Psoas muscle (tissue), 8 donors: ENCODE measurements around the gene FRMPD4. TPM values are rescaled to one million over a fixed set of nuclear protein-coding genes. Genes with fewer than 3 reads are reported as not detected.
"Not testable (repeated sequence)": the region's sequence is repeated elsewhere in the genome, so short reads cannot be mapped to it uniquely, and the experiment has no call there.

ENCODE experiments used
- ATAC-seq, 4 donors: fragments of 200-7000 bp; cut with Tn5 transposase; one replicate each; pipeline ENCODE4 v1.9.1; 2020; ENCODE audit warnings: moderate library complexity in 3 of 4, mild to moderate bottlenecking in 2 of 4
- DNase-seq, 2 donors: peaks; one replicate each; pipeline ENCODE4 v3.0.0-alpha.2; 2020
- H3K27ac ChIP-seq: fragments of 200-600 bp; one replicate; pipeline ENCODE4 v1.8.0; 2022
- H3K27me3 ChIP-seq, 3 donors: fragments of 200-600 bp in 1 of 3; one replicate each; pipeline versions ENCODE4 v1.6.1 to v1.8.0; 2013 to 2022; ENCODE audit warnings: low read length in 2 of 3, mild to moderate bottlenecking in 2 of 3, moderate library complexity in 1 of 3; ENCODE audit not compliant: insufficient read depth in 3 of 3
- H3K36me3 ChIP-seq, 2 donors: fragments of 200-600 bp in 1 of 2; one replicate each; pipeline versions ENCODE4 v1.6.1 to v1.8.0; 2013 to 2022; ENCODE audit warnings: low read depth in 1 of 2, mild to moderate bottlenecking in 1 of 2, moderate library complexity in 1 of 2; ENCODE audit not compliant: insufficient read depth in 1 of 2
- H3K4me1 ChIP-seq: fragments of 200-600 bp; one replicate; pipeline ENCODE4 v1.8.0; 2022
- H3K4me3 ChIP-seq: fragments of 200-600 bp; one replicate; pipeline ENCODE4 v1.8.0; 2022; ENCODE audit warnings: mild to moderate bottlenecking
- H3K9me3 ChIP-seq: fragments of 200-600 bp; one replicate; pipeline ENCODE4 v1.8.0; 2022
- WGBS, 3 donors: extraction: QIAGEN DNeasy Blood & Tissue Kit; methylation state at CpG; one replicate each; pipeline versions ENCODE4 v1.1.6 to v1.1.7; 2013; 5-methylcytosine and 5-hydroxymethylcytosine counted together
- intact Hi-C, 2 donors: fragments of 100-400 bp; cut with DNase I; formaldehyde crosslinking; loops; one replicate each; pipeline versions ENCODE4 v1.11.0 to v1.14.2; 2022
- polyA plus RNA-seq, 3 donors: library from polyadenylated mRNA; stranded (reverse); fragments of 200-250 nt; gene quantifications; one replicate each; pipeline ENCODE4 v1.2.3, GENCODE V29; 2013
- total RNA-seq, 4 donors: library from RNA; stranded (reverse); fragmentation: NEBNext Ultra II Directional in 2 of 4; extraction: Animal tissue kit (Norgen Biotek cat#: 25700) in 2 of 4; gene quantifications; one replicate each; pipeline versions ENCODE4 v1.2.1 to v1.2.4, GENCODE V29; 2021 to 2023
- TF ChIP-seq, protein P1 (sequence below): fragments of 200-600 bp; IDR thresholded peaks from one replicate; pipeline ENCODE4 v1.8.0; 2022; ENCODE audit warnings: antibody characterized with exemption
- donor health status: healthy with polysubstance abuse.
- donor health status: DM: no; HTN: no; CAD: no; lungs with moderate emphysema.
- donor health status: Bipolar disorder and iron deficiency.
- donor health status: healthy.
- donor health status: DM: yes; HTN: yes; CAD: no.
- donor health status: DM: no; HTN: no; CAD: no.
- donor health status: DM: no; HTN: no; CAD: no.
- donor health status: DM: yes; HTN: yes; CAD: no.

Gene FRMPD4
- total and polyA plus RNA-seq, 7 donors = 0.01 to 0.79 (median 0.06) TPM; not detected in 1

DNA sequence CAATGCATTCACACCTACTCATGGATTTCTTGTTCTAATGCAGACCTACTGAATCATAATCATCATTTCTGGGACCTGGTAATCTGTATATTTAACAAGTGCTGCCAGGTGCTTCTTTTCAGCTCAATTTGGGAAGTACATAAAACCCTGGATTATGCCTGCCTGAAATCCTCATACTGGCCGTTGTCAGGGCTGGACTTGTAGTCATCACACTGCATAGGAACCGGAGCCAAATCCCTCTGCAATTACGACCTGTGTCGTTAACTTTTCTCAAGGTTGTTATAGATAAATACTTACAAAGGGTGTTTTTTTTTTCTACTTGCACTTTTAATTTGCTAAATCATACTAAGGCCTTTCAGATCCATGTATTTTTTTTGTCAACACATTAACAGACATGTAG lies 358.1 kb downstream of the FRMPD4 start:
- no peaks in the 10 kb centered on the region for H3K36me3 ChIP-seq
- intact Hi-C loops = no loop called here
- no peaks in the 10 kb centered on the region for H3K9me3 ChIP-seq
- ATAC-seq = no peak
- no peak overlapping the region for H3K27ac ChIP-seq
- WGBS, 3 donors = 21 to 42% (median 34%) methylated on average over 4 of the region's 4 CpGs
- no peaks in the 10 kb centered on the region for H3K4me1 ChIP-seq
- H3K4me3 ChIP-seq = no peak overlapping the region
- no peaks in the 10 kb centered on the region for H3K27me3 ChIP-seq
- DNase-seq = no peak
- TF ChIP-seq, protein P1, sequence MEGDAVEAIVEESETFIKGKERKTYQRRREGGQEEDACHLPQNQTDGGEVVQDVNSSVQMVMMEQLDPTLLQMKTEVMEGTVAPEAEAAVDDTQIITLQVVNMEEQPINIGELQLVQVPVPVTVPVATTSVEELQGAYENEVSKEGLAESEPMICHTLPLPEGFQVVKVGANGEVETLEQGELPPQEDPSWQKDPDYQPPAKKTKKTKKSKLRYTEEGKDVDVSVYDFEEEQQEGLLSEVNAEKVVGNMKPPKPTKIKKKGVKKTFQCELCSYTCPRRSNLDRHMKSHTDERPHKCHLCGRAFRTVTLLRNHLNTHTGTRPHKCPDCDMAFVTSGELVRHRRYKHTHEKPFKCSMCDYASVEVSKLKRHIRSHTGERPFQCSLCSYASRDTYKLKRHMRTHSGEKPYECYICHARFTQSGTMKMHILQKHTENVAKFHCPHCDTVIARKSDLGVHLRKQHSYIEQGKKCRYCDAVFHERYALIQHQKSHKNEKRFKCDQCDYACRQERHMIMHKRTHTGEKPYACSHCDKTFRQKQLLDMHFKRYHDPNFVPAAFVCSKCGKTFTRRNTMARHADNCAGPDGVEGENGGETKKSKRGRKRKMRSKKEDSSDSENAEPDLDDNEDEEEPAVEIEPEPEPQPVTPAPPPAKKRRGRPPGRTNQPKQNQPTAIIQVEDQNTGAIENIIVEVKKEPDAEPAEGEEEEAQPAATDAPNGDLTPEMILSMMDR = no peak

DNA sequence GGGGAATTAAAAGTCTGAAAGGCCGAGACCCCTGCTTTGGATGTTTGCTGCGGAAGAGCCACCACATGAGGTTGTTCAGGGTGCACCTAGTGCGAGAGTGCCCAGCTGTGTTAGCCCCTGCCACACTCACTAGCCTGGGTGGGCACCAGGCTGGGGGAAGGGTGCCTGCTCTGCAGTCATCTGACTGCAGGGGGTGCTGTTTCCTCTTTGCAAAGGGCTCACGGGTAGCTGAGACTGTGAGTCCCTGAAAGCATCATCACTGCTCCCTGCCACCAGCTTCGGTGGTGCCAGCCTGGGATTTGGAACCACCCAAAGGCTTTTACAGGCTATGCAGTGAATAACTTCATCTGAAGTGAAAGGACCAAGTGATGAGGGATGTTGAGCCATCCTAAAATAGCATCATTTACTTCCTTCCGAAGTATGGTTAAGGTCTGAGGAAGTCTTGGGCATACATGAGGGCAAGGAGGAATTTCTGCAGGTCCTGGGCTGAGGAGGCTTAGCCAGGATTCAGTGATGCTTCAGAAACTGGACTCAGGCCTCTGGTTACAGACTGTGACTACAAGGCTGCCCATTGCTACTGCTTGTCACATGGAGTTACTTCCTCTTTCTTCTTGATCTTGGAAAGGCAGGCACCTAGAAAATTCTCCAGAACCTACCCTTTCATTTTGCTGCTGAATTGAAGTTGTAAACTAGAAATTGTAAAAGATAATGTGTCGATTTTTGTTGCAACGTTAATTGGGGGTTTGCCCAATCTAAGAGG lies 359.7 kb downstream of the FRMPD4 start:
- Histone ChIP-seq H3K27ac (no peak overlapping the region), H3K27me3 (no peaks in the 10 kb centered on the region), H3K36me3 (no peaks in the 10 kb centered on the region), H3K9me3 (no peaks in the 10 kb centered on the region), H3K4me1 (no peaks in the 10 kb centered on the region), H3K4me3 (no peak overlapping the region)
- ATAC-seq = peak in 1 of 4 donors; percentile 54
- TF ChIP-seq, protein P1 = peak; percentile 8
- DNase-seq = no peak
- 48 to 81% (median 74%) methylated on average over 7 to 8 of the region's 8 CpGs for WGBS, 3 donors
- intact Hi-C loops = no loop called here

DNA sequence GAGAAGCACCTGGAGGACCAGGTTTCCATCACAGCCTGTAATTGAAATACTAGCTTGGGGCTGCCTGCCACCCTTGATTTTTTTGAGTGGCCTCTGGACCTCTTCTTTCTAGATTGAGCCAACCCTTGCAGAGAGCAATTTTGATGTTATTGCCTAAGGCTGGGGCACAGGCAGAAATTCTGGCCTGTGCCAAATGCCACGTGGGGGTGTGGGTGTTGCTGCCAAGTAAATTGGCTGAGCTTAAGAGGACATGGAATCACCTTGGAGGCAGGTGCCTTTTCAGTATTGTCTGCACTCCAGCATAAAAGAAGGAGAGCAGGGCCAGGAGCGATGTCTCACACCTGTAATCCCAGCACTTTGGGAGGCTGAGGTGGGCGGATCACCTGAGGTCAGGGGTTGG lies 366.9 kb downstream of the FRMPD4 start:
- intact Hi-C loops = no loop called here
- no peaks in the 10 kb centered on the region for H3K9me3 ChIP-seq
- H3K36me3 ChIP-seq = no peaks in the 10 kb centered on the region
- ATAC-seq (no peak), DNase-seq (no peak)
- TF ChIP-seq, protein P1 = no peak
- H3K27me3 ChIP-seq = no peaks in the 10 kb centered on the region
- H3K4me3 ChIP-seq = no peak overlapping the region
- H3K4me1 ChIP-seq = no peaks in the 10 kb centered on the region
- no peak overlapping the region for H3K27ac ChIP-seq
- 64 to 78% (median 66%) methylated on average over 3 of the region's 3 CpGs for WGBS, 3 donors

DNA sequence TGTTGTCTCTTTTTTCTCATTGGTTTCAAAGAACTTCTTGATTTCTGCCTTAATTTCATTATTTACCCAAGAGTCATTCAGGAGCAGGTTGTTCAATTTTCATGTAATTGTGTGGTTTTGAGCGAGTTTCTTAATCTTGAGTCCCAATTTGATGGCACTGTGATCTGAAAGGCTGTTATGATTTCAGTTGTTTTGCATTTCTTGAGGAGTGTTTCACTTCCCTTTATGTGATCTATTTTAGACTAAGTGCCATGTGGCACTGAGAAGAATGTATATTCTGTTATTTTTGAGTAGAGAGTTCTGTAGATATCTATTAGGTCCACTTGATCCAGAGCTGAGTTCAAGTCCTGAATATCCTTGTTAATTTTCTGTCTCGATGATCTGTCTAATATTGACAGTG lies 377.1 kb downstream of the FRMPD4 start:
- H3K4me1 ChIP-seq, H3K36me3 ChIP-seq, H3K4me3 ChIP-seq, H3K27me3 ChIP-seq, intact Hi-C loops, DNase-seq, ATAC-seq, H3K27ac ChIP-seq: not testable (repeated sequence)
- 73 to 89% (median 74%) methylated on average over 2 of the region's 2 CpGs for WGBS, 3 donors
- peaks cover 20% of the 10 kb centered on the region for H3K9me3 ChIP-seq

DNA sequence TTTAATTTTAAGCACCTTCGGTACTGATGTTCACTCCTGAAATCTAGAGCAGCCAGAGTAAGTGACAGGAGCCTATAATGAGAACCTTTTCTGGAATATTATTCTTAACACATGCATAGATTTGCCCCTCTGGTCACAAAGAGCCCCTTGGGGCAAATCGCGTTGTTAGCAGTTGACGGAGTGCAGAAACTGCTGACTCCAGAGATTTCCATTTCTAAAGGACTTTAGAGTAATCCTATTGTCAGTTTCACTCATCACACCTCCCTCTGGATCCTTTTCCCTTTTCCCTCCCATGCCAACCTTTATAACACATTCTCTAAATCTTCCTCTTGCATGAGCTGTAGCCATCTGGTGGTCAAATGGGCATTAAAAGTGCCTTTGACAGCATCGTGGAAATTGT lies 388.0 kb downstream of the FRMPD4 start:
- intact Hi-C loops = no loop called here
- TF ChIP-seq, protein P1 = no peak
- no peak for ATAC-seq

DNA sequence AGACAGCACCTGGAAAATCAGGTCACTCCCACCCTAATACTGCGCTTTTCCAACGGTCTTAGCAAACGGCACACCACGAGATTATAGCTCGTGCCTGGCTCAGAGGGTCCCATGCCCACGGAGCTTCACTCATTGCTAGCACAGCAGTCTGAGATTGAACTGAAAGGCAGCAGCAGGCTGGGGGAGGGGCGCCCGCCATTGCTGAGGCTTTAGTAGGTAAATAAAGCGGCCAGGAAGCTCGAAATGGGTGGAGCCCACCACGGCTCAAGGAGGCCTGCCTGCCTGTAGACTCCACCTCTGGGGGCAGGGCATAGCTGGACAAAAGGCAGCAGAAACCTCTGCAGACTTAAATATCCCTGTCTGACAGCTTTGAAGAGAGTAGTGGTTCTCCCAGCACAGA lies 399.8 kb downstream of the FRMPD4 start:
- H3K36me3 ChIP-seq, H3K4me1 ChIP-seq, H3K4me3 ChIP-seq, H3K9me3 ChIP-seq, H3K27me3 ChIP-seq, H3K27ac ChIP-seq, DNase-seq, intact Hi-C loops, ATAC-seq: not testable (repeated sequence)
- WGBS, 3 donors = 74 to 95% (median 77%) methylated on average over 6 to 11 of the region's 11 CpGs

More for the DNA sequence above, 388.0 kb downstream of the FRMPD4 start:
- H3K36me3 ChIP-seq = no peaks in the 10 kb centered on the region
- 28 to 39% (median 31%) methylated on average over 5 of the region's 5 CpGs for WGBS, 3 donors
- no peak overlapping the region for H3K27ac ChIP-seq
- no peak for DNase-seq
- no peak overlapping the region for H3K4me3 ChIP-seq
- no peaks in the 10 kb centered on the region for H3K9me3 ChIP-seq
- no peaks in the 10 kb centered on the region for H3K4me1 ChIP-seq
- H3K27me3 ChIP-seq = peaks cover 0 to 3% (median 0%) of the 10 kb centered on the region in 3 donors

DNA sequence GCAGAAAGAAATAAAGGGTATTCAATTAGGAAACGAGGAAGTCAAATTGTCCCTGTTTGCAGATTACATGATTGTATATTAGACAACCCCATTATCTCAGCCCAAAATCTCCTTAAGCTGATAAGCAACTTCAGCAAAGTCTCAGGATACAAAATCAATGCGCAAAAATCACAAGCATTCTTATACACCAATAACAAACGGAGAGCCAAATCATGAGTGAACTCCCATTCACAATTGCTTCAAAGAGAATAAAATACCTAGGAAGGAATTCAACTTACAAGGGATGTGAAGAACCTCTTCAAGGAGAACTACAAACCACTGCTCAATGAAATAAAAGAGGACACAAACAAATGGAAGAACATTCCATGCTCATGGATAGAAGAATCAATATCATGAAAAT lies 404.0 kb downstream of the FRMPD4 start:
- H3K4me1 ChIP-seq, H3K9me3 ChIP-seq, H3K4me3 ChIP-seq, H3K27ac ChIP-seq, H3K36me3 ChIP-seq, H3K27me3 ChIP-seq, intact Hi-C loops, ATAC-seq, DNase-seq: not testable (repeated sequence)
- WGBS, 3 donors = 77 to 80% (median 80%) methylated on average over 3 of the region's 3 CpGs
